K562 (cell line): ENCODE results near the gene CTXN3. TPM values are rescaled to one million over a fixed set of nuclear protein-coding genes. Genes with fewer than 3 reads are reported as not detected.

Experiments
- ATAC-seq: fragments of 200-7000 bp; cut with Tn5 transposase; 3 replicates; pipeline ENCODE4 v1.9.1; 2020; ENCODE audit warnings: moderate library complexity
- BruUV-seq: library from RNA; stranded (reverse); fragments of 400-500 nt; replicated peaks from 2 replicates; lab custom pipeline; 2021; lab: Mats Ljungman, UMichigan
- CTCF ChIA-PET: fragments of 300-600 bp; formaldehyde crosslinking; extraction: SDS; loops from one replicate; lab custom pipeline; 2021; ENCODE audit warnings: low intra/inter-chr PET ratio; lab: Yijun Ruan, JAX
- POLR2A ChIA-PET: fragments of 300-600, 350-650 bp; sonication (Branson Sonifier 250); formaldehyde crosslinking; extraction: SDS; loops from one replicate; lab custom pipeline; 2021; ENCODE audit warnings: antibody characterized with exemption, inconsistent platforms; lab: Yijun Ruan, JAX
- DNase-seq, 4 experiments: peaks; one replicate each; pipeline versions ENCODE4 v3.0.0 to v3.0.0-alpha.2; 2011 to 2018; ENCODE audit warnings: low spot score in 3 of 4, mixed read lengths in 3 of 4; ENCODE audit errors: extremely low read depth in 1 of 4
- FAIRE-seq: peaks from 2 replicates; lab custom pipeline; 2011; peaks lifted over from hg19 to GRCh38; lab: Jason Lieb, UNC
- H2AFZ ChIP-seq: 2 replicates; pipeline ENCODE4 v1.6.0; 2011; ENCODE audit warnings: low read depth, low read length, control low read depth, inconsistent platforms
- H3K27ac ChIP-seq: fragments of 200-600 bp; 3 replicates; pipeline ENCODE4 v1.8.0; 2011; ENCODE audit warnings: low read depth, mild to moderate bottlenecking, control low read depth, inconsistent platforms, low read length, moderate library complexity, mixed read lengths; ENCODE audit errors: extremely low read depth
- H3K27me3 ChIP-seq, 2 experiments: fragments of 300-600 bp in 1 of 2; 2 replicates in 1 of 2; 3 replicates in 1 of 2; pipeline versions ENCODE4 v1.6.0 to v1.8.0; 2011; ENCODE audit warnings: inconsistent platforms in 2 of 2, low read length in 2 of 2, mild to moderate bottlenecking in 1 of 2, mixed read lengths in 1 of 2, moderate library complexity in 1 of 2; ENCODE audit not compliant: control insufficient read depth in 2 of 2, insufficient read depth in 2 of 2
- H3K36me3 ChIP-seq: fragments of 300-600 bp; 3 replicates; pipeline ENCODE4 v1.8.0; 2011; ENCODE audit warnings: mild to moderate bottlenecking, low read length, inconsistent platforms; ENCODE audit not compliant: control insufficient read depth, insufficient read depth
- H3K4me1 ChIP-seq, 2 experiments: fragments of 200-600 bp in 1 of 2; replicated peaks in 1 of 2; 2 replicates in 1 of 2; 3 replicates in 1 of 2; pipeline versions ENCODE4 v1.5.1 to v1.8.0; 2011; ENCODE audit warnings: inconsistent platforms in 2 of 2, low read length in 2 of 2, mild to moderate bottlenecking in 1 of 2, mixed read lengths in 1 of 2, moderate library complexity in 1 of 2; ENCODE audit not compliant: control insufficient read depth in 2 of 2, insufficient read depth in 2 of 2
- H3K4me2 ChIP-seq: 2 replicates; pipeline ENCODE4 v1.6.1; 2011; ENCODE audit warnings: low read length, control low read depth, inconsistent platforms, mixed read lengths; ENCODE audit not compliant: insufficient read depth
- H3K4me3 ChIP-seq: fragments of 200-600 bp; sonication (generic), shearing (Covaris generic); 2 replicates; pipeline ENCODE4 v1.5.1; 2016; ENCODE audit warnings: control low read depth, inconsistent platforms
- H3K79me2 ChIP-seq: fragments of 200-600 bp; 3 replicates; pipeline ENCODE4 v1.8.0; 2011; ENCODE audit warnings: low read length, inconsistent platforms; ENCODE audit not compliant: control insufficient read depth, insufficient read depth
- H3K9ac ChIP-seq, 2 experiments: 2 replicates each; pipeline versions ENCODE4 v1.6.0 to v1.6.1; 2011; ENCODE audit warnings: low read depth in 2 of 2, low read length in 2 of 2, control low read depth in 1 of 2, inconsistent platforms in 1 of 2, mild to moderate bottlenecking in 1 of 2, mixed read lengths in 1 of 2; ENCODE audit not compliant: insufficient read depth in 1 of 2
- H3K9me1 ChIP-seq: one replicate; pipeline ENCODE4 v1.6.0; 2011; ENCODE audit warnings: inconsistent platforms, mild to moderate bottlenecking, low read length, moderate library complexity; ENCODE audit not compliant: control insufficient read depth, insufficient read depth
- H3K9me3 ChIP-seq: replicated peaks from 2 replicates; pipeline ENCODE4 v1.5.1; 2011; ENCODE audit warnings: low read depth, low read length, inconsistent platforms; ENCODE audit not compliant: control insufficient read depth, insufficient read depth
- H4K20me1 ChIP-seq: replicated peaks from 2 replicates; pipeline ENCODE4 v1.6.1; 2011; ENCODE audit warnings: low read length, inconsistent platforms, mixed read lengths; ENCODE audit not compliant: control insufficient read depth, insufficient read depth
- ASH1L ChIP-seq: fragments of 450-650 bp; IDR thresholded peaks from 2 replicates; pipeline ENCODE4 v1.6.1; 2018; ENCODE audit warnings: borderline replicate concordance, mild to moderate bottlenecking, low read depth; ENCODE audit not compliant: partially characterized antibody
- RFX1 ChIP-seq: fragments of 450-650 bp; IDR thresholded peaks from 2 replicates; pipeline ENCODE4 v1.6.1; 2016; ENCODE audit warnings: mild to moderate bottlenecking, moderate library complexity
- TAL1 ChIP-seq: fragments of 450-650 bp; IDR thresholded peaks from 2 replicates; pipeline ENCODE4 v1.6.1; 2016; ENCODE audit warnings: mild to moderate bottlenecking
- THRA ChIP-seq: fragments of 450-650 bp; IDR thresholded peaks from 2 replicates; pipeline ENCODE4 v1.6.1; 2017; ENCODE audit warnings: mild to moderate bottlenecking, moderate library complexity
- VEZF1 ChIP-seq: fragments of 200-800 bp; sonication (Bioruptor generic); IDR thresholded peaks from 2 replicates; pipeline ENCODE4 v1.6.1; 2017; ENCODE audit warnings: missing genetic modification characterization, missing compliant biosample characterization
- ZEB2 ChIP-seq: fragments of 450-650 bp; IDR thresholded peaks from 2 replicates; pipeline ENCODE4 v1.6.1; 2016
- ZNF175 ChIP-seq: fragments of 200-800 bp; sonication (Bioruptor generic); IDR thresholded peaks from 2 replicates; pipeline ENCODE4 v1.6.1; 2016; ENCODE audit warnings: low read depth, mild to moderate bottlenecking, missing genetic modification characterization, missing compliant biosample characterization
- ZNF780A ChIP-seq: fragments of 250-450 bp; sonication (Bioruptor Pico); IDR thresholded peaks from 2 replicates; pipeline ENCODE4 v1.5.0; 2021; ENCODE audit warnings: mild to moderate bottlenecking
- WGBS: fragments of 100-300 bp; shearing (Covaris generic); methylation state at CpG from one replicate; pipeline ENCODE4 v1.1.6; 2016; ENCODE audit warnings: low coverage, mixed read lengths; ENCODE audit not compliant: insufficient coverage; ENCODE audit errors: missing lambda C conversion rate; 5-methylcytosine and 5-hydroxymethylcytosine counted together
- in situ Hi-C: fragments of 300-500 bp; cut with MboI; formaldehyde crosslinking; loops from 4 replicates; pipeline ENCODE4 v1.15.0; 2018; ENCODE audit warnings: inconsistent platforms, mixed read lengths
- intact Hi-C: fragments of 100-400 bp; cut with micrococcal nuclease; formaldehyde crosslinking; loops from 2 replicates; pipeline ENCODE4 v1.14.2; 2022
- polyA plus RNA-seq, 8 experiments: library from polyadenylated mRNA; depleted of rRNA in 4 of 8; stranded (reverse) in 5 of 8; unstranded in 3 of 8; fragments of >200 nt; fragmentation: Nextera tagmentation in 2 of 8; fragmentation: Illumina TruSeq in 1 of 8; extraction: Ambion mirVana in 2 of 8; extraction: Trizol in 1 of 8; gene quantifications; 2 replicates each; pipeline versions ENCODE4 v1.2.1 to v1.2.3, GENCODE V29; 2011 to 2014; ENCODE audit warnings: inconsistent platforms in 1 of 8, missing spikeins in 1 of 8
- total RNA-seq, 7 experiments: library from RNA; depleted of rRNA in 6 of 7; stranded (reverse); fragments of >200 nt in 6 of 7; fragmentation: Illumina TruSeq in 2 of 7; extraction: Trizol in 2 of 7; gene quantifications; 2 replicates each; pipeline versions ENCODE4 v1.2.1 to v1.2.3, GENCODE V29; 2011 to 2021; ENCODE audit warnings: low replicate concordance in 1 of 7

Gene CTXN3
- total and polyA plus RNA-seq, 9 of the 15 experiments (the other 6 are each of a cell fraction or from before 2014, with no cell fraction given): not detected

- TF ChIP-seq ZNF175 (CRISPR knock-in tag) (no peak), THRA (no peak), TAL1 (no peak), VEZF1 (CRISPR knock-in tag) (no peak), ASH1L (no peak), ZEB2 (no peak)
Measured at GRCh38 chr5:127609957-127610356, 38.9 kb upstream of the CTXN3 start (continued).

- WGBS: 0% methylated on average over 4 of the region's 4 CpGs
- no peaks in the 10 kb centered on the region for H3K9me3 ChIP-seq
- ChIA-PET POLR2A (interaction anchor here (0.6 to 1.3 kb wide), 2 partner anchors 9 to 1803 kb away, joined by 3 read pairs; no protein-coding TSS in a partner anchor), CTCF (no interaction called here)
- ATAC-seq (no peak), FAIRE-seq (no peak), DNase-seq (no peak)
- in situ Hi-C loops: no loop called here
- no peaks in the 10 kb centered on the region for H3K36me3 ChIP-seq
- TF ChIP-seq ZNF780A (CRISPR knock-in tag) (no peak), RFX1 (no peak)
- no peaks in the 10 kb centered on the region for H3K4me1 ChIP-seq
- no peak overlapping the region for H3K27ac ChIP-seq
- no peaks in the 10 kb centered on the region for H3K9me1 ChIP-seq
- no TSS peak for BruUV-seq
- no peak overlapping the region for H2AFZ ChIP-seq
- no peaks in the 10 kb centered on the region for H4K20me1 ChIP-seq
- no peak overlapping the region for H3K4me3 ChIP-seq
- no peaks in the 10 kb centered on the region for H3K79me2 ChIP-seq
- no peaks in the 10 kb centered on the region; a peak in 1 of 5 replicates for H3K27me3 ChIP-seq
- H3K9ac ChIP-seq: no peak overlapping the region
- H3K4me2 ChIP-seq: no peak overlapping the region
- intact Hi-C loops: no loop called here
Measured at GRCh38 chr5:127612441-127613141, 36.3 kb upstream of the CTXN3 start.
